Measurements from ENCODE around the gene GJD3. TPM values are rescaled to one million over a fixed set of nuclear protein-coding genes. Genes with fewer than 3 reads are reported as not detected.
A peak's percentile ranks its signal among the peaks of the same experiment; 100 is the strongest.

GJD3 gene
- total and polyA plus RNA-seq, 2 donors (not counting 1 experiment from before 2014, with no cell fraction given), result not detected

GRCh38 chr17:40345161-40345993, 19.2 kb downstream of the GJD3 start:
- H3K4me3 ChIP-seq (ENCODE audit: control extremely low read depth in 1 of 5, extremely low read depth in 1 of 5, insufficient read depth in 1 of 5, low read depth in 2 of 5, low read length in 4 of 5), result peak overlapping the region in 4 of 5 experiments; percentile 31 to 55 (median 46)
- peaks cover 42% of the 10 kb centered on the region for H4K20me1 ChIP-seq (ENCODE audit: control insufficient read depth, insufficient read depth, low read length, poor library complexity, severe bottlenecking)
- H3K36me3 ChIP-seq (replicated peaks in 1 of 2; ENCODE audit: control extremely low read depth in 1 of 2, control insufficient read depth in 1 of 2, extremely low read depth in 1 of 2, insufficient read depth in 2 of 2, low read length in 1 of 2), result peaks cover 0 to 20% of the 10 kb centered on the region in 2 experiments
- H3K4me2 ChIP-seq (replicated peaks; ENCODE audit: low read depth, low read length, poor library complexity, severe bottlenecking), result peak overlapping the region; percentile 100
- 8% methylated on average over 27 of the region's 45 CpGs for WGBS (ENCODE audit: insufficient coverage)
- intact Hi-C loops (cut with micrococcal nuclease), result no loop called here
- peak overlapping the region; percentile 61 for H3K9ac ChIP-seq (ENCODE audit: low read length)
- TF ChIP-seq CTCF (IDR thresholded peaks at IDR 0.05), result no peak
- no peak for TF ChIP-seq EZH2 (IDR thresholded peaks at IDR 0.05; ENCODE audit: borderline replicate concordance, insufficient read depth, low read depth, low read length, poor library complexity, severe bottlenecking)
- Mint-ChIP-seq H3K27me3 (no peaks in the 10 kb centered on the region), H3K4me3 (peak overlapping the region; percentile 91), H3K27ac (peak overlapping the region; percentile 78), H3K4me1 (peaks cover 79% of the 10 kb centered on the region), H3K9me3 (ENCODE audit: insufficient read depth) (no peaks in the 10 kb centered on the region)
- no peak overlapping the region for H2AFZ ChIP-seq (ENCODE audit: insufficient read depth, low read depth, low read length, poor library complexity, severe bottlenecking)
- CTCF ChIA-PET, result interaction anchor here (0.8 to 8.3 kb wide), 7 partner anchors 10 to 127 kb away, joined by 3 to 119 read pairs (median 10); partner anchors contain the start of gene TOP2A
- H3K27me3 ChIP-seq (replicated peaks in 1 of 4; ENCODE audit: control extremely low read depth in 1 of 4, control insufficient read depth in 3 of 4, insufficient read depth in 4 of 4, low read length in 3 of 4), result no peaks in the 10 kb centered on the region
- peak overlapping the region; percentile 49 to 68 for H3K27ac ChIP-seq (ENCODE audit: low read length in 2 of 2)
- POLR2A ChIA-PET, result interaction anchor here (0.5 to 8.4 kb wide), 5 partner anchors 9 to 31 kb away, joined by 3 to 96 read pairs (median 6); no protein-coding TSS in a partner anchor
- H3K9me3 ChIP-seq (ENCODE audit: control extremely low read depth in 1 of 3, control insufficient read depth in 2 of 3, insufficient read depth in 1 of 3, low read length in 2 of 3), result no peaks in the 10 kb centered on the region
- peaks cover 62% of the 10 kb centered on the region for H3K79me2 ChIP-seq (ENCODE audit: control insufficient read depth, insufficient read depth, low read length)
- ATAC-seq (ENCODE audit: low read depth), result no peak
- peak; percentile 55 for DNase-seq
- peaks cover 65 to 78% of the 10 kb centered on the region in 2 donors for H3K4me1 ChIP-seq (ENCODE audit: control insufficient read depth in 2 of 2, insufficient read depth in 2 of 2, low read length in 2 of 2)

Data from B cell (primary cell).